COLO829 (cell line): ENCODE results near the gene PRRC2B.
"Not testable (repeated sequence)": the region's sequence is repeated elsewhere in the genome, so short reads cannot be mapped to it uniquely, and the experiment has no call there.

Source experiments
- DNase-seq: peaks from one replicate; pipeline ENCODE4 v3.0.0; 2012; ENCODE audit warnings: low spot score

PRRC2B gene

GRCh38 chr9:131387394-131387793, 6.5 kb upstream of the PRRC2B start:
- no peak for DNase-seq

- no peak for DNase-seq
Observed at GRCh38 chr9:131391020-131391419, 2.9 kb upstream of the PRRC2B start.

GRCh38 chr9:131391504-131391903, 2.4 kb upstream of the PRRC2B start:
- DNase-seq, result no peak

DNA sequence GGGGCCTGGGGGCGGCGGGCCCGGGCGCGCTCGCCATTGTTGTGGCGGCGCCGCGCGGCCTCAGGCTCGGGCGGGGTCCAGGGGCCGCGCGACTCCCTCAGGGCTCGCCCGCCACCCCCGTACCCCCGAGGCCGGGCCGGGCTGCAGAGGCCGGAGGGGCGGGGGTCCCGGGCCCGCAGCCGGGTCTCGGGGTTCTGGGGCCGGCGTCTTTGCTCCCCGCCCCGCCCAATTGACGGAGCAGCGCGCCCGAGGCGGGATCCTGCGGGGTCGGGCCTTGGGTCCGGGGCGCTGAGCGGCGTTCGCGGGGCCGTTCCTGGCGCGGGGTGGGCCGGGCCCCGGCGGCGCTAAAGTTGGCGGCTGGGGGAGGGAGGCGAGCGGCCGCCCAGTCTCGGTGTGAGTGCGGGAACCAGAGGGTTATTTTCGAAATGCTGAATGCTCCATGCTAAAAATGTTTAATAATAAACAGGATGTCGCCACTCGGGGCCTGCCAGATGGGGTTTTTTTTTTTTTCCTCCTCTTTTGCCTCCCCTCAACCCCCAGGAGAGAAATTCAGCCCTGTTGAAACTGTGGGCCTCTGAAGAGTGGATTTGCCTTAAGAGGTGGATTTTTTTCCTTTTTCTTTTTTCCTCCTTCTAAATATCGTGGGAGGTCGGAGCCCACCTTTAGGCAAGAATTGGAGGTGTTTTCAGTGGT, 724 bp downstream of the PRRC2B start:
- DNase-seq, result no peak

- no peak for DNase-seq
Observed at GRCh38 chr9:131395157-131396098, 1.5 kb downstream of the PRRC2B start.

DNA sequence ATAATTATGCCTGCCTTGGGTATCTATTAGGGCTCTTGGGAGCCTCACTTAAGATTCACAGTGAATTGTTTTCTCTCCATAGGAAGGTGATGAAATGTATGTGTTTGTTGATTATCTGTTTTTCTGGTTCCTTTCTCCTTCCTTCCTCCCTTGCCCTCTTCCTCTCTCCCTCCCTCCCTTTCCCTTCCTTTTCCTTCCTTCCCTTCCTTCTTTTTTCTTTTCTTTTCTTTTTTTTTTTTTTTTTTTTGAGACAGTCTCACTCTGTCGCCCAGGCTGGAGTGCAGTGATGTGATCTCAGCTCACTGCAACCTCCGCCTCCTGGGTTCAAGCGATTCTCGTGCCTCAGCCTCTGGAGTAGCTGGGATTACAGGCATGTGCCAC, 2.2 kb downstream of the PRRC2B start:
- not testable (repeated sequence) for DNase-seq

DNA sequence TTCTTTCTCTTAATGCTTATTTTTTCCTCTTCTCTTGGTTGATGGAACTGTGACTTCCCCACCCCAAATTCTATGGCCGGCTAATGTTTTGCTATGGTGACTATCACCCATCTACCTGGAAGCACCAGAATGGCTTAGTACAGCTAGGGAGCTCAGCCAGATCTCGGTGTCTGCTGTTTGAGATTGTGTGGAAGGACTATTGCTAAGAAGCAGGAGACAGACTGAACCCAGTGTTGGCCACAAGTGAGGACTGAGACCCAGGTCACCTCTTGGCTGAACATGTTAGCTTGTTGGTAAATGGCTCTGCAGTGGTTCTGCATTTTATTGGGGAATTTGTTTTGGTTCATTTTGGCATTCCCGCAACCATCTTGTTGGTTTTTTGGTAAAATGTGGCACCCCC, 2.7 kb downstream of the PRRC2B start:
- no peak for DNase-seq

DNA sequence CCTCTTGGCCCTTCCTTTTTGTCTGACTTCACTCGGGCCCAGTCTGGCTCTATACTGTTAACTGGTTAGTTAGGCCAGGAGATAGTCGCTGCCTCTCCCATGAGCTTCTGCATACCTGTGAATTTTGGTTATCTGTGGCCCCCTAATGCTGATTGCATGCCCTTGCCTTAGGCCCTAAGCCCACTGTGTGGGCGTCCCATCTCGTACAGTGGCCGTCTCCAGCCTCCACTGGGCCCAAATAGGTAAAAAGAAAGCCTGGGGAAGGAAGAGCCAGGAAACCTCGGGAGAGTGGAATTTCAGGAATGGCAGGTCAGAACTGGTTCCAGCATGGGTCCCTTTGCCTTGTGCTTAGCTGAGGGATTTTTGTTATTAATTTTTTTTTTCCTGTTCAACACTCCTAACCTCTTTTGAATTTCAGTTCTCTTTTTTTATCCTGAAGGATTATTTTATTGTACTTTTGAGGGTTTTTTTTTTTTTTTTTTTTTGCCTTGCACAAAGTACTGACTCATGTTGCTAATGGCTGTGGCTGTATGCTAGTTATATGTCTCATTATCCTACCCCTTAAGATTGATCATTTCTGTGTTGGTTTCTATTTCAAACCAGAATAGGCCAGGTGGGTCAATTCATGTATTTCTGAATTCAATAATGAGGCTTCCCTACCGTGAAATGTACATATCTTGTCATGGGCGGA, 3.4 kb downstream of the PRRC2B start:
- DNase-seq, result no peak

GRCh38 chr9:131398204-131398603, 4.3 kb downstream of the PRRC2B start:
- no peak for DNase-seq

DNA sequence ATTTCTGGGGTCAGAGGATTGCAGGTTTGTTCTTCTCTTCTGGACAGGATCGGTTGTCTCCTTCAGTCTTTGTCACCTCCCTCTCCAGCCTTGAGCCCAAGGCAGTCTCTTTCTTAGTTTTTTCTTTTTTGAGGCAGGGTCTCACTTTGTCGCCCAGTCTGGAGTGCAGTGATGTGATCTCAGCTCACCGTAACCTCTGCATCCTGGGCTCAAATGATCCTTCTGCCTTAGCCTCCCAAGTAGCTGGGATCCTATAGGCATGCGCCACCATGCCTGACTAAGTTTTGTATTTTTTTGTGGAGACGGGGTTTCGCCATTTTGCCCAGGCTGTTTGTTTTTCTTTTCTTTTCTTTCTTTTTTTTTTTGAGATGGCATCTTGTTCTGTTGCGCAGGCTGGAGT, 6.1 kb downstream of the PRRC2B start:
- no peak for DNase-seq

DNA sequence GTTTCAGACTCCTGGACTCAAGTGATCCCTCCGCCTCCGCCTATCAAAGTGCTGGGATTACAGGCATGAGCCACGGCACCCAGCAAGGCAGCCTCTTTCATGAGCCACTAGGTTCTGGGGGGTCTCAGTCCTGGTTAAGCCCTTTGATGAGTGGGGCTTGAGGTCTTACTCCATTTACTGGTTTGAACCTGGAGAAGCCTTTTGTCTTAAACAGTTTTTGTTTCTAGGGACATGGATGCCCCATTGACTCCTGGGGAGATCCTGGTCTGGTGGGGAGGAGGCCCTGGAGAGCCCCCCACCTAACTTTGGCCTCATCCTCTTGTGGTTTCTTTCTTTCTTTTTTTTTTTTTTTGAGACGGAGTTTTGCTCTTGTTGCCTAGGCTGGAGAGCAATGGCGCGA, 6.7 kb downstream of the PRRC2B start:
- DNase-seq, result no peak

- no peak for DNase-seq
Observed at GRCh38 chr9:131402073-131402472, 8.2 kb downstream of the PRRC2B start.

- peak; percentile 88 for DNase-seq
Observed at GRCh38 chr9:131402738-131403492, 9.0 kb downstream of the PRRC2B start.

GRCh38 chr9:131403493-131403773, 9.5 kb downstream of the PRRC2B start:
- no peak for DNase-seq

DNA sequence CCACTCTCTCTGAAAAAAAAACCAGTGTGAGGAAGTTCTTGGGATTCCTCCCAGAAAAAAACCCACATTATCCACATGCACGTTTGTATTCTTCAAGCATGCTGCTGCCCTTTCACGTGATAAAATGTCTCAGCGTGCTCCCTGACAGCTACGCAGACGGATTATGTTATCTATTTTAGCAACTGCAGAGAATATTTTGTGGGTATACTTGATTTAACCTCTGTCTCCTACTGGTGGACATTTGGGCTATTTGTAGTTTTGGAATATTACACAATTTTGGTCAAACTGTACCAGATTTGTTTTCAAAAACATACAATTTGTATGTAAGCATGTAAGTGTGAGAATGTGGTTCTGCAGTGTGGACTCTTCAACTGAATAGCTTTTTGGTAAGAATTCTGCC, 10.7 kb downstream of the PRRC2B start:
- DNase-seq, result no peak

DNA sequence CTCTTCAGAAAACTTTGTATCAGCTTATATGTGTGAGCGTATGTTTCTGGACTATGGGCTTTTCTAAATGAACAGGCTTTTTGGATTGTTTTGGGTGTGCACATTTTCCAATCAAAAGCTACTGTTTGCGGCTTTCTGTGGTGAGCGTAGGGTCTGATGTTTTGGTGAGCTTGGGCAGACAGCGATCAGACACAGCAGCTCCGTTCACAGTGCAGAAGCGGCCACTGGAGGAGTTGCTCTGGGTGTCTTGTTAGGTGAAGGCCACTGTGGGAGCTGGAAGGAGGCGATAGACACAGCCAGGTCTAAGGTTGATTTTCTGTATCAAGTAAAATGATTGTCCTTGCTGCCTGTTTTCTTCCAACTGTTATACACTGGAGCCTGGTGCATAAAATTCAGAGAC, 11.1 kb downstream of the PRRC2B start:
- DNase-seq, result no peak

DNA sequence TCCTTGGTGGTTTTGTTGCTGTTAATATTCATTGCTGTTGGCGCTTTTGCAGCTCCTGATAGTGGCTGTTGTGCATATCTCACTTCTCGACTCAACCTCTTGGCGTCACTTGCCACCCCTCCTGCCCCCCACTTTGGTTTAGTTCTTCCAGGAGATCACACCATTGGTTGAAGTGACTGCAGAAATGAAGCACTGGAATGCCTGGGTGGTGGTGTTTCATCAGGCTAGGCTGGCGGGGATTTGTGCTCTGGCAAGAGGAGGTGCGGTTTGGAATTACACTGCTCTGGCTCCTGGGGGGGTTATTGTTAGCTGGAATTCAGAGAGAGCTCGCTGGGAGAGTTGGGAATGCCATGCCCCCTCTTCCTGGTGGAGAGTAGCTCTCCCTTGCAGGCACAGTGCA, 11.5 kb downstream of the PRRC2B start:
- DNase-seq, result no peak

DNA sequence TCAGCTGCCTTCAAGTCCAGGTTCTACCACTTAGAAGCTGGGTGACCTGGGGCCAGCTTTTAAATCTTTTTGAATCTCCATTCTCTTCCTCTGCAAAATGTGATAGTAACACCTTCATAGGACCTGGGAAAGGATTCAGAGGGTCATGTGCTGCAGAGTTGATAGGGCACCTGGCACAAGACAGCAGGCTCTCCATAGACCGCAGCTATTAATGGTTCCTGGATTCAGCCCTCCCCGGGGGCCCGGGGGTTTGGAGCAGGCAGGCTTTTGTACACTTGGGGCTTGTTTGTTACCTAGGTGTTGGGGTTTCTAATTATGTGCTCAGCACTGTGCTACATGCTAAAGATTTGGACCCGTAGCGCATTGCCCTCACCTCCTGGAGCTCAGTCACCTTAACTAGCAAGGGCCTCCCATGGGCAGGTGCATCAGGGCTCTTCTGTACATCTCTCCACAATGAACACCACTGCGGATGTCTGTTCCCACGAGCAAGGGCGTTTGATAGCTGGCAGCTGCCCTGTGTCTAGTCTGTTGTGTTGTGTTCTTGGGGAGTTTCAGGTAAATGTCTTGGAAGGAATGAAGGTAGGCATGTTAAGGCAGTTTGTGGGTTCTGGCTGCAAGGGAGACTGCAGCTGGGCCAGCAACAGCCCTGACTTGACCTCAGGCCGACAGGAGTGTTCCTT, 12.1 kb downstream of the PRRC2B start:
- DNase-seq, result no peak

GRCh38 chr9:131406563-131407436, 12.9 kb downstream of the PRRC2B start:
- no peak for DNase-seq

- DNase-seq, result no peak
Observed at GRCh38 chr9:131407717-131408195, 13.9 kb downstream of the PRRC2B start.
